ENCODE results near the gene PCED1A.

PCED1A gene

DNA sequence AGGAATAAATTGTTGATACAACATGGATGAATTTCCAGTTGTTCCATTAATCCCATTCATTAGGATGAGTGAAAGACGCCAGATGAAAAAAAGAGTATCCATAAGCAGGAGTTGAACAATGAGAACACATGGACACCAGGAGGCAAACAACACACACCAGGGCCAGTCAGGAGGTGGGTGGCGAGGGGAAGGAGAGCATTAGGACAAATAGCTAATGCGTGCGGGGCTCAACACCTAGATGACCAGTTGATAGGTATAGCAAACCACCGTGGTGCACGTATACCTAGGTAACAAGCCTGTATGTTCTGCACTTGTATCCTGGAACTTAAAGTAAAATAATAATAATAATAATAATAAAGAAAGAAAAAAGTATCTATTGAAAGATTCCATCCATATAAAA is 11.1 kb downstream of the PCED1A start:
- TF ChIP-seq, protein P1, sequence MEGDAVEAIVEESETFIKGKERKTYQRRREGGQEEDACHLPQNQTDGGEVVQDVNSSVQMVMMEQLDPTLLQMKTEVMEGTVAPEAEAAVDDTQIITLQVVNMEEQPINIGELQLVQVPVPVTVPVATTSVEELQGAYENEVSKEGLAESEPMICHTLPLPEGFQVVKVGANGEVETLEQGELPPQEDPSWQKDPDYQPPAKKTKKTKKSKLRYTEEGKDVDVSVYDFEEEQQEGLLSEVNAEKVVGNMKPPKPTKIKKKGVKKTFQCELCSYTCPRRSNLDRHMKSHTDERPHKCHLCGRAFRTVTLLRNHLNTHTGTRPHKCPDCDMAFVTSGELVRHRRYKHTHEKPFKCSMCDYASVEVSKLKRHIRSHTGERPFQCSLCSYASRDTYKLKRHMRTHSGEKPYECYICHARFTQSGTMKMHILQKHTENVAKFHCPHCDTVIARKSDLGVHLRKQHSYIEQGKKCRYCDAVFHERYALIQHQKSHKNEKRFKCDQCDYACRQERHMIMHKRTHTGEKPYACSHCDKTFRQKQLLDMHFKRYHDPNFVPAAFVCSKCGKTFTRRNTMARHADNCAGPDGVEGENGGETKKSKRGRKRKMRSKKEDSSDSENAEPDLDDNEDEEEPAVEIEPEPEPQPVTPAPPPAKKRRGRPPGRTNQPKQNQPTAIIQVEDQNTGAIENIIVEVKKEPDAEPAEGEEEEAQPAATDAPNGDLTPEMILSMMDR (IDR thresholded peaks at IDR 0.05; ENCODE audit: low read length, missing control alignments) = no peak
- DNase-seq (ENCODE audit: low read depth) = no peak
- no peak overlapping the region for H3K4me3 ChIP-seq (replicated peaks; ENCODE audit: low read depth, low read length)

DNA sequence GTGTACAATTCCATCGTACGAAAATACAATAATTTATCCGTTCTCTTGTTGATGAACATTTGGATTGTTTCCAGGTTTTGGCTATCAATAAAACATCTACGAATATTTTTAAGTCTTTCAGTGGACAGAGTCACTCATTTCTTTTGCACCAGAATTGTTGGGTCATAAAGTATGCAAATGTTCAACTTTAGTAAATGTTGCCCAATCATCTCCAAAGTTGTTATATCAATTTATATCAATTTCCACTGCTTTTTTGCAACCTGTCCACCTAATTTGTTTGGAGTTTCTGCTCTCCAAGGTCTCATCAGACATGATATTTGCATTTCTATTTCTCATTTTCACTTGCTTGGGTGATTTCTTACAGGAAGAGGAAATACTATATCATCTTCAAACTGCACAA is 13.8 kb downstream of the PCED1A start:
- no peak for DNase-seq (ENCODE audit: low read depth)
- TF ChIP-seq, protein P1 (IDR thresholded peaks at IDR 0.05; ENCODE audit: low read length, missing control alignments) = no peak
- no peak overlapping the region for H3K4me3 ChIP-seq (replicated peaks; ENCODE audit: low read depth, low read length)

DNA sequence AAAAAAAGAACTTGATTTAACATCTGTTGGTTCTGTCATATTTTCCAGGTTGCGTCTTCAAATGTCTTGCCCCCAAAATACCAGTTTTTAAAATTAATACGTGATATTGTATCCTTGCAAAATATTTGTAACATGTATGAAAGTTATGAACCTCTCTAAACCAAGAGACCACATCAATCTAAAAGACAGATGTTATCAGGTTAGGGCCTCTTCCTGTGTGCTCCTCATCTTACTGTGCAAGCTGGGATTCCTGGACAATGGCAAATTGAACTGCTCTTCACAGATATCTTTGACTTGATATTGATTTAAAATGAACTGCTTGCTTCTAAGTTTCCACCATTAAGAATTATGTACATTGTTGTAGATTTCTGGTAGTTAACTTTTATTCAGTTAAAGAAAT is 14.7 kb downstream of the PCED1A start:
- no peak for DNase-seq (ENCODE audit: low read depth)
- TF ChIP-seq, protein P1 (IDR thresholded peaks at IDR 0.05; ENCODE audit: low read length, missing control alignments) = no peak
- H3K4me3 ChIP-seq (replicated peaks; ENCODE audit: low read depth, low read length) = no peak overlapping the region

DNA sequence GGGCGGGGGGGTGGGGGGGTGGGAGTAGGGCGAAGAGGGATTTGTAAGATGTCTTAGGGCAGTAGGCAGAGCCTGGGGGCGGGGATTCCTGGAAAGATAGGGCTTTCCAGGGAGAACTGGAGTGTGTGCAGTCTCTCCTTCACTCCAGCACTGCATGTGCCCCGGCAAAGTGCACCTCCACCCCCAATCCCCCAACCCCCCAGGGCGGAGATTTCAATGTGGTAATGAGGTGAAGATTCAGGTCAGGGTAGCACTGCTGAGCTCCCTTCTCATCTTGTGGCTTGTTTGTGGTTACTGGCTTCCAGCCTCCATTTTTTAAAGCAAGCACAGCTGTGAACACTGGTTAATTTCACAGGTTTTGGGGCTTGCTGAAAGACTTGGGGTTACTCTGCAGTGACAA is 18.4 kb downstream of the PCED1A start:
- TF ChIP-seq, protein P1 (IDR thresholded peaks at IDR 0.05; ENCODE audit: low read length, missing control alignments) = no peak
- H3K4me3 ChIP-seq (replicated peaks; ENCODE audit: low read depth, low read length) = no peak overlapping the region
- no peak for DNase-seq (ENCODE audit: low read depth)

DNA sequence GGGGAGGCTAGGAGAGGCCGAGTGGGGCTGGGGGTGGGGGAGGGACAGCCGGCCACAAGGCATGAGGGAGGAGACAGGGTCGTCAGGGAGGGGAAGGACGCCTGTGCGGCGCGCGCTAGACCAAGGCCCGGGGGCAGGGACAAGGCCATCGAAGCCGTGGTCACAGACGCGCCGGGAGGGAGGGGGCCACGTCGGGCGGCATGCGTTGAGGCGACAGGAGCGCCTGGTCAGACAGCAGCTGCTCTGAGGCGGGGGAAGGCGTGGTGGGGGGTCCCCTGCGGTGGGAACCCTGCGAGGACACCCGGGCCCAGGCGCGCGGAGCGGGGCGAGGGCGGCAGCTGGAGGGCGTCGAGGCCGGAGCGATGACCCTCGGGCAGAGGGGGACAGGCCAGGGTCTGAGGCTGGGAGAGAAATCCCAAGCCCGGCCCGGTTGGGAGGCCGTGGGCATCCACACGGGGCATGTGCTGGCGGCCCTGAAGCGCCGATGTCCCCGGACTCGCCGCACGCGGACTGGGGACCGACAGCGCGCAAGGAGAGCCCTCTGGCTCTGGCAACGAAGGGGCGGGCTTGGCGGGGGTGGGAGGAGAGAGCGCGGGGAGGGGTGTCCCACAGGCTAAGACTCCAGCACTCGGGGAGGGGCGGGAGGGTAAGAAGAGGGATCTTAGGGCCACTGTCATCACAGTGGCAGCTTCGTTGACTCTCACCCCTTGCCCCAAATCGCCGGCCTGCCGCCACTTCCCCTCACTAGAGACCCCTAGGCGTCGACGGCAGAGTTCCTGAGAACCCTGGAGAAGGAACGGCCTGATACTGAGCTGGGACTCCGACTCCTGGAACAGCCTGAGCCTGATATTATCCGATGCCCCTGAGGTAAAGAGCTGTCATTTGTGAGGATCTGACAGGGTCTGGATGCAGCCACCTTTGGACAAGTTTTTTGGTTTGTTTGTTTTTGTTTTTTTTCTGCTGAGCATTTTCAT is 19.3 kb downstream of the PCED1A start:
- TF ChIP-seq, protein P1 (IDR thresholded peaks at IDR 0.05; ENCODE audit: low read length, missing control alignments) = no peak
- H3K4me3 ChIP-seq (replicated peaks; ENCODE audit: low read depth, low read length) = no peak overlapping the region
- DNase-seq (ENCODE audit: low read depth) = no peak

DNA sequence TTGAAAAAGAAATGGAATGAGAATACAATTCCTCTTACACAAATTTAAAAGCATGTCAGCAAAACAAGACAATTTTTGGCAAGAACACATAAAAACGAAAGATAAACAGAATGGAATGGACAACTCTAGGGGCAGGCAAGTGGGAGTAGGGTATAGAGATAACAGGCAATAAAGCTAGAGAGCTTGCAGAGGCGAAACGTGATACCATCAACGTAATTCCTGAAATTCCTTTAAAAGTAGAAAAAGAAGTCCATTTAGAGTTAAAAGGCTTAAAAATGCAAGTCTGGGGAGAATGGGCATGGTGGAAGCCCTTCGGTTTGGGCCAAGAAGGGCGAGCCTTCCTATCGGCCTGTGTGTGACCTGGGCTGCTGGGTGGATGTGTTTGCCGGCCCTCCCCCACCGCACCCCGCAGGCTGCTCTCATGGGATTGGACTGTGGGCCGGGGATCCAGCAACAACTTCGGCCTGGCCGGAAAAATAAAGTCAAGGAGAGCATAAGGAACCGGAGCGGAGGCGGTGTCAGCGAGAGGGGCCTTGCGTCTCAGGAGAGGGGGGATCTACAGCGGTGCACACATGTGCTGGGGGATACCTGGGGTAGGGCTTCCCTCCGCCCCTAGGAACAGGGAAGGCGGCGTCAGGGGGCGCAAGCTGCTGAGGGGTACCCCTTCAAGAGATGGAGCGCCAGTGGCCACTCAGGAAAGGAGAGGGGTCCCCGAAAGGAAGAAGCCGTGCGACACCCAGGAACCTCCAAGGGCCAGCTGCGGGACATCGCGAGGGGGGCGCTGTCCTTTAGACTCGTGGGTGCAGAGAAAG is 20.2 kb downstream of the PCED1A start:
- no peak overlapping the region for H3K4me3 ChIP-seq (replicated peaks; ENCODE audit: low read depth, low read length)
- TF ChIP-seq, protein P1 (IDR thresholded peaks at IDR 0.05; ENCODE audit: low read length, missing control alignments) = no peak
- peak; percentile 76 for DNase-seq (ENCODE audit: low read depth)

All from fibroblast of pulmonary artery (primary cell).